ENCODE results near the gene ADAMTS2.
A peak's percentile ranks its signal among the peaks of the same experiment; 100 is the strongest.

The ADAMTS2 gene

DNA sequence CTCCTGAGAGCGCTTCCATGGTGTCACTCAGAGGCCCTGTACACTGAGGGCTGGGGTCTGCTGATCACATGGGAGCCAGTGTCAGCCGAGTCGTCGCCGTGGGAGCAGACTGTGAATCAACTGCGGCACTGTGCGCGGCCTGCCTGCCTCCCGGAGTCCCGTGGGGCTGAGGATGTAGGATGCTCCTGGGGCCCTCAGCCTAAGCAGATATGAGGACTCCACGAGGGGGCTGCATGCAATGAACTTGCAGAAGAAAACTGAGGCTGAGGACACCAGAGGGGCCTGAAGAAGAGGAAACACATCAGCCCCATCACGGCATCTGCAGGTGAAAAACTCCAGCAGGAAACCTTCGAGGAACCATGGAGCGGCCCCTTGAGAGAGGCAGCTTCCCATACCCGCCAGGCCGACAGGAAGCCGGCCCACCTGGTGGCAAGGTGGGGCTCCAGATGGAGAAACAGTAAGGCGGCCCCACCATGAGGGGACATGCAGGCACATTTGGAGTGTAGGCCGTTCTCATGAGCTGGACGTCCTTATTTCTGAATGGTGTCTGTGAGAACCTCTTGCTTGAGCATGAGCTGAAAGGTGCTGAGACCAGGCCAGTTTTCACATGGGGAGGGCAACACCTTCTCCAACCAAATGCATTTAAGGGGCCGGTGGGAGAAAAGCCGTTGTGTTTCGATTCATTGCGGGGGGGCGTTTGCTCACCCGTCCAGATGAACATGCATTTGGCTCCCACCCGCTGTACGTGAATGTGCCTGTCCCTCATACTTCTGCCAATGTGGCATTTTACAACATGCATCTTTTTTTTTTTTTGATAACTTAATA is 35.2 kb upstream of the ADAMTS2 start:
- TF ChIP-seq, protein P1, sequence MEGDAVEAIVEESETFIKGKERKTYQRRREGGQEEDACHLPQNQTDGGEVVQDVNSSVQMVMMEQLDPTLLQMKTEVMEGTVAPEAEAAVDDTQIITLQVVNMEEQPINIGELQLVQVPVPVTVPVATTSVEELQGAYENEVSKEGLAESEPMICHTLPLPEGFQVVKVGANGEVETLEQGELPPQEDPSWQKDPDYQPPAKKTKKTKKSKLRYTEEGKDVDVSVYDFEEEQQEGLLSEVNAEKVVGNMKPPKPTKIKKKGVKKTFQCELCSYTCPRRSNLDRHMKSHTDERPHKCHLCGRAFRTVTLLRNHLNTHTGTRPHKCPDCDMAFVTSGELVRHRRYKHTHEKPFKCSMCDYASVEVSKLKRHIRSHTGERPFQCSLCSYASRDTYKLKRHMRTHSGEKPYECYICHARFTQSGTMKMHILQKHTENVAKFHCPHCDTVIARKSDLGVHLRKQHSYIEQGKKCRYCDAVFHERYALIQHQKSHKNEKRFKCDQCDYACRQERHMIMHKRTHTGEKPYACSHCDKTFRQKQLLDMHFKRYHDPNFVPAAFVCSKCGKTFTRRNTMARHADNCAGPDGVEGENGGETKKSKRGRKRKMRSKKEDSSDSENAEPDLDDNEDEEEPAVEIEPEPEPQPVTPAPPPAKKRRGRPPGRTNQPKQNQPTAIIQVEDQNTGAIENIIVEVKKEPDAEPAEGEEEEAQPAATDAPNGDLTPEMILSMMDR (IDR thresholded peaks at IDR 0.05; ENCODE audit: low read depth, low read length), result no peak
- H3K4me3 ChIP-seq (ENCODE audit: low read depth, low read length), result no peak overlapping the region

DNA sequence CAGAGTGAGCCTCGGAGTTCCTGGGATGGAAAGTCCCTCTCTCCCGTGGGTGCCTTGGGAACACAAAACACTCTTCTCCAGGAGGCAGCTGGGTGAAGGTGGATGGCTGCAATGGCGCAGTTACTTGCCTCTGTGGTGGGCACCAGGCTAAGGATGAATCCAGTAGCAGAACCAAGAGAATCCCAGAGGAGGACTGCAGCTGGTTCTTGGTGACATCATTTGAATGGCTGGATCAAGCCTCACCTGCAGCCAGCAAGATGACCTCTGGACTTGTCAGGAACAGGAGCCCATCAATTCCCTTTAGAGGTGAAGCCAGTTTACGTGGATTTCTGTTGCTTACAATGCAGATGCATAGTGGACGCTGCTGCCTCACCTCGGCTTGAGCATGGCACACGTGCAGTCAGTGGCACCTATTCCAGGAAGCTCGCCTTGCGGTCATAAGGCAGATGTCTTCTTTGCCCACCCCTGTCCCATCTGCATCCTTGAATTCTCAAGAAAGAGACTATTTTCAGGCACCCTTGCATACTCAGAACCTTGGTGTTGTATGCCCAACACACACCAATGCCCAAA is 34.1 kb upstream of the ADAMTS2 start:
- no peak overlapping the region for H3K4me3 ChIP-seq (ENCODE audit: low read depth, low read length)
- TF ChIP-seq, protein P1 (IDR thresholded peaks at IDR 0.05; ENCODE audit: low read depth, low read length), result no peak

DNA sequence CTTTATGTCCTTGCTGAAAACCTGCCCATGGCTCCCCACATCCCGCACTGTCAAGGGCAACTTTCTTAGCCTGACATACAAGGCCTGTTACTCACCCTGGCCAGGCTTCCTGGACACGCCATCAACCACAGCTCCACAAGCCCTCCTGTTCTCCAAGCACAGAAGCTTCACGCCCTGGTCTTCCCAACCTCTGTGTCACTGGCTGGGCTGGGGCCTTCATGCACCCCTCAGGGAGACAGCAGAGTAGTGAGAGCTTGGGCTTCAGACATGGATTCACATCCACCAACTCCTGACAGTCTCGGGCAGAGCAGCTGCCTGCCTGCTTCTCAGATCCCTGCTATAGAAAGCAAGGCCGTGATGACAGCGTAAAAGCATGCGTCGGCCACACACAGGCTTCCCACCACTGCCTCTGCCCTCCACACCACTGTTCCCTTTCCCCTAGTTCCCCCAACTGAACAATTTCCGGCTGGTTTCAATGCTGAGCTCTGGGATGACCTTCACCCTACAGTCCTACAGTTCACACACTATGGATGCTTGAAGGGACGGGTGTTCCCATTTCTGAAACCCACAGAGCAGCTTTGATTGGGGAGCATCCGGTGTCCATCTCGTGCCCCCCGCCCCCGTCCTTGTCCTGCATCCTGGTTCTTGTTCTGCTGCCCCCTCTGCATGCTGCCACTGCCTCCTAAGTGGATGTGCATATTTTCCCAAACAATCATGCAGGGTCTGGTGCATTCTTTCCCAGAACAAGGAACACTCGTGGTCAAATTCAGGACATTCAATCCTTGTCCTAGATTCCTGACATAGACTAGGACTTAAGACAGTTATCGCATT is 33.4 kb upstream of the ADAMTS2 start:
- TF ChIP-seq, protein P1 (IDR thresholded peaks at IDR 0.05; ENCODE audit: low read depth, low read length), result no peak
- H3K4me3 ChIP-seq (ENCODE audit: low read depth, low read length), result peak overlapping the region; percentile 18

DNA sequence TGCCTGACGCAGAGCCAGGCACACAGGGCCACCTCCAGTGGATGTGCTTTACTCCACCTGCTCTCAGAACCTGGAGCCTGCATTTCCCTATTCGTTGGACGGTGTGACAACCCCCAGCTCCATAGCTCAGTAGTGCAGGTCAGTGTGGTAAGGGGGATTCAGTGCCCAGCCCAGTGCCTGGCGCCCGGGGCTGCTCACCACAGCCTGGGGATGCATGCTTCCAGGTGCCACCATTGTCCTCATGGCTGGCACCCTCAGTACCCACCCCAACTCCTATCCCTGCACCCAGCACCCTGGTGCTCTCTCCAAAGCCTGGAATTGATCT is 32.8 kb upstream of the ADAMTS2 start:
- peak overlapping the region; percentile 18; the same call in 1 of the 2 replicates for H3K4me3 ChIP-seq (ENCODE audit: low read depth, low read length)
- TF ChIP-seq, protein P1 (IDR thresholded peaks at IDR 0.05; ENCODE audit: low read depth, low read length), result no peak

DNA sequence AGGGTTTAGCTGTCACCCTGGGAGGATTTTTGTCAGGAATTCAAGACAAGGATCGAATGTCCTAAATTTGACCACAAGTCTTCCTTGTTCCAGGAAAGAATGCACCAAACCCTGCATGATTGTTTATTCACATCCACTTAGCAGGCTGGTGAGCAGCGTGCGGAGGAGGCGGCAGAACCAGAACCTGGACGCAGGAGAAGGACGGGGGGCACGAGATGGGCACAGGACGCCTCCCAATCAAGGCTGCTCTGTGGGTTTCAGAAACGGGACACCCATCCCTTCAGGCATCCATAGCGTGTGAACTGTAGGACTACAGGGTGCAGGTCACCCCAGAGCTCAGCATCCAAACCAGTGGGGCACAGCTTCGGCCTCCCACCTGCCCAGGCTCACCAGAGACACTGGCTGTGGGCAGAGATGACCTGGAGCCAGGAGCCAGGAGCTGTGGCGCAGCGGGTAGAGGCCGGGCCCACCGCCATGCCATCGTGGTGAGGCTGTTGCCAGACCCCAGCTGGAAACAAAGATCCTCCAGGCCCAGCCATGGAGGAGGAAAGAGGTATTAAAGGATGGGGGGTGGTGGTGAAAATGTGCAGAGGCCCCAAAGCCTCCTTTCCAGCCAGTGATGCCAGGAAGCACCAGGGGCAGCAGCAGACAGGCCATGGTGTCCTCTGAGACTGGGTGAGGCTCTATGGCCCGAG is 32.3 kb upstream of the ADAMTS2 start:
- H3K4me3 ChIP-seq (ENCODE audit: low read depth, low read length), result peak overlapping the region; percentile 18; the same call in 1 of the 2 replicates
- TF ChIP-seq, protein P1 (IDR thresholded peaks at IDR 0.05; ENCODE audit: low read depth, low read length), result no peak

DNA sequence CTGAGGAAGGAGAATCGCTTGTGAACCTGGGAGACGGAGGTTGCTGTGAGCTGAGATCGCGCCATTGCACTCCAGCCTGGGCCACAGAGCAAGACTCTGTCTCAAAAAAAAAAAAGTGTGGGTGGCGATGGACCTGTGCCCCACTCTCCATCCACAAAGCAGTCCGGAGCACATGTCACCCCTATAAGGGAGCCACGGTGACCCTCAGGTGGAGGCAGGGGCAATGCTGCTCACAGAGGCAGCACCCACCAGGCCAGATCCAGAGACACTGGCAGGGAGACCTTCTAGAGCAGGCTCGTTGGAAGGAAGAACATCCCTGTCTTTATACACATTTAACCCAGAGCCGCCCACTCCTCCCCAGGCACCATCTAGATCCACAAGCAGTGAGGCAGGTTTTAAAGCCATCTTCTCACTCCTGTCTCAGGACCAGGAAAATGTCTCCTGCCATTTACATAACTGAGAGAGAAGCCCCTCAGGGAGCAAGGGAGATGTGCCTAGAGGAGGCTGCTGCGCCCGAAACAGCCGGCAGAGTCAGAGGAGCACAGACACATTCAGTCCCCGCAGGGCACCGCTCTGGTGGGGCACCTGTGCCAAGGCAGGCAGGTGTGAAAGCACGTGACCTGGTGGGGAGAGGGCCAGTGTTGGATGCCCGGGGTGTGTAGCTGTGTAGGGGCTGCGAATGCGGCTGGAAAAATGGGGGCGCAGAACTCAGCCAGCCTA is 31.6 kb upstream of the ADAMTS2 start:
- TF ChIP-seq, protein P1 (IDR thresholded peaks at IDR 0.05; ENCODE audit: low read depth, low read length), result no peak

More for the DNA sequence above, 31.6 kb upstream of the ADAMTS2 start:
- no peak overlapping the region for H3K4me3 ChIP-seq (ENCODE audit: low read depth, low read length)

Data from WI38 (cell line).